Peyer's patch (tissue), 4 donors: ENCODE data around the gene PYCARD.

ENCODE experiments used
- POLR2A ChIP-seq, 2 donors: fragments of 450-650 bp; IDR thresholded peaks; one replicate each; pipeline ENCODE4 v1.5.1; 2017; ENCODE audit warnings: antibody characterized with exemption in 2 of 2, mild to moderate bottlenecking in 2 of 2, moderate library complexity in 2 of 2
- TF ChIP-seq, protein P1 (sequence below), 6 experiments: fragments of 450-650 bp in 4 of 6; fragments of 200-600 bp in 2 of 6; sonication (generic) in 1 of 6; IDR thresholded peaks; one replicate each; pipeline ENCODE4 v1.5.1; 2017 to 2019; ENCODE audit warnings: antibody characterized with exemption in 6 of 6, mild to moderate bottlenecking in 3 of 6, moderate library complexity in 1 of 6

DNA sequence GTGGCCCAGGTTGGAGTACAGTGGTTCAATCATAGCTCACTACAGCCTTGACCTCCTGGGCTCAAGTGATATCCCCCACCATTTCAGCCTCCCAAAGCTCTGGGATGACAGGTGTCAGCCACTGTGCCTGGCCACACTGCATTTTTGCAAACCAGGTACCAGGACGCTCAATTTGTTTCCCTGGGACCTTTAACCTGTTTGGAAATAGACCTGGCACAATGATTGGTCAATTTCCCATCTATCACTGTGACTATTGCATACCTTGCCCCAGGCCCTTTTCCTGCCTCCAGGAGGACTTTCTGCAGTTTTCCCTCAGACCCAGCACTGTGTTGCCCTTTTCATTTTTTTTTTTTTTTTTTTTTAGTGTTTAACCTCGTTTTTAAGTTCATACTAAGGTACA is 33.7 kb downstream of the PYCARD start:
- TF ChIP-seq POLR2A (IDR thresholded peaks at IDR 0.05) = no peak
- TF ChIP-seq, protein P1, sequence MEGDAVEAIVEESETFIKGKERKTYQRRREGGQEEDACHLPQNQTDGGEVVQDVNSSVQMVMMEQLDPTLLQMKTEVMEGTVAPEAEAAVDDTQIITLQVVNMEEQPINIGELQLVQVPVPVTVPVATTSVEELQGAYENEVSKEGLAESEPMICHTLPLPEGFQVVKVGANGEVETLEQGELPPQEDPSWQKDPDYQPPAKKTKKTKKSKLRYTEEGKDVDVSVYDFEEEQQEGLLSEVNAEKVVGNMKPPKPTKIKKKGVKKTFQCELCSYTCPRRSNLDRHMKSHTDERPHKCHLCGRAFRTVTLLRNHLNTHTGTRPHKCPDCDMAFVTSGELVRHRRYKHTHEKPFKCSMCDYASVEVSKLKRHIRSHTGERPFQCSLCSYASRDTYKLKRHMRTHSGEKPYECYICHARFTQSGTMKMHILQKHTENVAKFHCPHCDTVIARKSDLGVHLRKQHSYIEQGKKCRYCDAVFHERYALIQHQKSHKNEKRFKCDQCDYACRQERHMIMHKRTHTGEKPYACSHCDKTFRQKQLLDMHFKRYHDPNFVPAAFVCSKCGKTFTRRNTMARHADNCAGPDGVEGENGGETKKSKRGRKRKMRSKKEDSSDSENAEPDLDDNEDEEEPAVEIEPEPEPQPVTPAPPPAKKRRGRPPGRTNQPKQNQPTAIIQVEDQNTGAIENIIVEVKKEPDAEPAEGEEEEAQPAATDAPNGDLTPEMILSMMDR (IDR thresholded peaks at IDR 0.05) = no peak
